DOHH2 (cell line): Measurements from ENCODE around the gene DDIT4.
A peak's percentile ranks its signal among the peaks of the same experiment; 100 is the strongest.
"Not testable (repeated sequence)": the region's sequence is repeated elsewhere in the genome, so short reads cannot be mapped to it uniquely, and the experiment has no call there.

Experiments
- H3F3A ChIP-seq: fragments of 200-600 bp; sonication (generic), shearing (Covaris generic); 2 replicates; pipeline ENCODE4 v1.6.0; 2016; ENCODE audit warnings: antibody characterized with exemption, mild to moderate bottlenecking; ENCODE audit not compliant: control insufficient read depth, insufficient read depth
- H3K27ac ChIP-seq: fragments of 200-600 bp; sonication (generic); 2 replicates; pipeline ENCODE4 v1.5.1; 2014; ENCODE audit warnings: low read depth, mild to moderate bottlenecking, low read length, moderate library complexity
- H3K27me3 ChIP-seq: fragments of 200-600 bp; sonication (generic); 2 replicates; pipeline ENCODE4 v1.6.1; 2014; ENCODE audit warnings: mild to moderate bottlenecking, low read length, mixed read lengths; ENCODE audit not compliant: control insufficient read depth
- H3K36me3 ChIP-seq: fragments of 200-600 bp; sonication (generic); 2 replicates; pipeline ENCODE4 v1.6.1; 2014; ENCODE audit warnings: mild to moderate bottlenecking, low read length, moderate library complexity, mixed read lengths; ENCODE audit not compliant: control insufficient read depth
- H3K4me1 ChIP-seq: fragments of 200-600 bp; sonication (generic); 2 replicates; pipeline ENCODE4 v1.6.1; 2014; ENCODE audit warnings: mild to moderate bottlenecking, low read length, mixed read lengths; ENCODE audit not compliant: control insufficient read depth
- H3K4me2 ChIP-seq: fragments of 200-600 bp; sonication (generic); 2 replicates; pipeline ENCODE4 v1.6.0; 2014; ENCODE audit warnings: mild to moderate bottlenecking, low read length, moderate library complexity
- H3K4me3 ChIP-seq: fragments of 200-600 bp; sonication (generic); 2 replicates; pipeline ENCODE4 v1.5.1; 2014; ENCODE audit warnings: mild to moderate bottlenecking, low read length, mixed read lengths
- H3K79me2 ChIP-seq: fragments of 200-600 bp; sonication (generic); 2 replicates; pipeline ENCODE4 v1.6.1; 2014; ENCODE audit warnings: mild to moderate bottlenecking, low read length, mixed read lengths; ENCODE audit not compliant: control insufficient read depth
- H3K9me2 ChIP-seq: fragments of 200-600 bp; sonication (generic); replicated peaks from 2 replicates; pipeline ENCODE4 v1.6.1; 2014; ENCODE audit warnings: mild to moderate bottlenecking, low read length, mixed read lengths; ENCODE audit not compliant: control insufficient read depth
- H3K9me3 ChIP-seq: fragments of 200-600 bp; sonication (generic); 2 replicates; pipeline ENCODE4 v1.6.1; 2014; ENCODE audit warnings: antibody characterized with exemption, low read length, mixed read lengths; ENCODE audit not compliant: control insufficient read depth, insufficient read depth
- H4K20me1 ChIP-seq: fragments of 200-600 bp; sonication (generic); 2 replicates; pipeline ENCODE4 v1.6.0; 2014; ENCODE audit warnings: low read depth, mild to moderate bottlenecking, antibody characterized with exemption, low read length, moderate library complexity; ENCODE audit not compliant: control insufficient read depth, insufficient read depth
- EZH2phosphoT487 ChIP-seq: fragments of 200-600 bp; sonication (generic); IDR thresholded peaks from 2 replicates; pipeline ENCODE4 v1.6.1; 2017; ENCODE audit warnings: borderline replicate concordance, mild to moderate bottlenecking, antibody characterized with exemption, low read length, moderate library complexity, mixed read lengths
- TF ChIP-seq, protein P1 (sequence below): fragments of 200-600 bp; sonication (generic); IDR thresholded peaks from one replicate; pipeline ENCODE4 v1.5.1; 2014; ENCODE audit warnings: antibody characterized with exemption, mild to moderate bottlenecking, low read depth, low read length; ENCODE audit not compliant: poor library complexity, severe bottlenecking

Gene DDIT4

DNA sequence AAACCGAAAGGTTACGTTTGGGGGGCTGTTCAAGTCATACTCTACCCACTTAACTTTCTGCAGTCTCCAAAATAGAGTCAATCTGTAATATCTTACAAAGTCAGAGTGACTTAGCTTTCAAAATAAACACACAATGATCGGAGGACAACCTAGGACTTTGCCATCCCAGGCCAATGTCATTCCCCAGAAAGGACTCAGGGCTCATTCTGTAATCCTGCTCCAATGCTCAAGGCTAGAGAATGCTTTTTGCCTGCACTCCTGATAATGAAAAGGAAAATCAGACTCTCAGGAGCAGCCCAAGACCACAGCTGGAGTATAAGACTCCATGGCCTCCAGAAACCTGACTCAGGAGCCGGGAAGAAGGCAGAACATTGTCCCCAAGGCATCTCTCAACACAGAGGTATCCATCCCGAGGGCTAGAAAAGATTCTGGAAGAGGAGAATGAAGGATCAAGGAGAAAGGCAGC lies 29.1 kb upstream of the DDIT4 start:
- Histone ChIP-seq H3K4me3 (no peak overlapping the region), H3K79me2 (no peaks in the 10 kb centered on the region), H3K27ac (no peak overlapping the region), H4K20me1 (no peaks in the 10 kb centered on the region), H3F3A (peaks cover 29% of the 10 kb centered on the region), H3K4me1 (peaks cover 58% of the 10 kb centered on the region), H3K27me3 (no peaks in the 10 kb centered on the region), H3K9me2 (no peaks in the 10 kb centered on the region), H3K36me3 (no peaks in the 10 kb centered on the region), H3K4me2 (0 out of 2 replicates have a peak overlapping the region, but pooled peaks have one; percentile 1), H3K9me3 (no peaks in the 10 kb centered on the region)
- TF ChIP-seq, protein P1, sequence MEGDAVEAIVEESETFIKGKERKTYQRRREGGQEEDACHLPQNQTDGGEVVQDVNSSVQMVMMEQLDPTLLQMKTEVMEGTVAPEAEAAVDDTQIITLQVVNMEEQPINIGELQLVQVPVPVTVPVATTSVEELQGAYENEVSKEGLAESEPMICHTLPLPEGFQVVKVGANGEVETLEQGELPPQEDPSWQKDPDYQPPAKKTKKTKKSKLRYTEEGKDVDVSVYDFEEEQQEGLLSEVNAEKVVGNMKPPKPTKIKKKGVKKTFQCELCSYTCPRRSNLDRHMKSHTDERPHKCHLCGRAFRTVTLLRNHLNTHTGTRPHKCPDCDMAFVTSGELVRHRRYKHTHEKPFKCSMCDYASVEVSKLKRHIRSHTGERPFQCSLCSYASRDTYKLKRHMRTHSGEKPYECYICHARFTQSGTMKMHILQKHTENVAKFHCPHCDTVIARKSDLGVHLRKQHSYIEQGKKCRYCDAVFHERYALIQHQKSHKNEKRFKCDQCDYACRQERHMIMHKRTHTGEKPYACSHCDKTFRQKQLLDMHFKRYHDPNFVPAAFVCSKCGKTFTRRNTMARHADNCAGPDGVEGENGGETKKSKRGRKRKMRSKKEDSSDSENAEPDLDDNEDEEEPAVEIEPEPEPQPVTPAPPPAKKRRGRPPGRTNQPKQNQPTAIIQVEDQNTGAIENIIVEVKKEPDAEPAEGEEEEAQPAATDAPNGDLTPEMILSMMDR = no peak
- TF ChIP-seq EZH2phosphoT487 = no peak

DNA sequence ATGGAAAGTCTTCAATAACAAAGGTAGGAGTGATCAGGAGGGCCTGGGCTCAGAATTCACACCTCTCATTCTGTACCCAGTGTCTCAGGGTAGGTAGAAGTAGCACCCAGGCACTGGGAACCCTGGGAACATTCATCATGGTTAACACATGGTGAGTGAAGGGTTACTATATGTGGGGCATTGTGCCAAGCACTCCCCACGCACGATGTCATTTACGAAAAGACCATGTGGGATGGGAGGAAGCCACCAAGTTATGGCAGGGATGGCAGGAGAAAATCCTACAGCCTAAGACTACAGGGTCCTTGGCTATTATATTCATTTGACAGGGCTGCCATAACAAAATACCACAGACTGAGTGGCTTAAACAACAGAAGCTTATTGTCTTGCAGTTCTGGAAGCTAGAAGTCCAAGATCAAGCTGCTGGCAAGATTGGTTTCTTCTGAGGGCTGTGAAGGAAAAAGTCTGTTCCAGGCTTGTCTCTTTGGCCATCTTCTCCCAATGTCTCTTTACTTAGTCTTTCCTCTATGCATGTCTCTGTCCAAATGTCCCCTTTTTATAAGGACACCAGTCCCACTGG lies 27.7 kb upstream of the DDIT4 start:
- Histone ChIP-seq H3F3A (peaks cover 33% of the 10 kb centered on the region), H3K4me3 (no peak overlapping the region), H3K27me3 (no peaks in the 10 kb centered on the region), H3K79me2 (no peaks in the 10 kb centered on the region), H3K9me3 (no peaks in the 10 kb centered on the region), H3K4me1 (peaks cover 72% of the 10 kb centered on the region), H3K36me3 (no peaks in the 10 kb centered on the region), H3K27ac (peak overlapping the region; percentile 27; the same call in 1 of the 2 replicates), H4K20me1 (no peaks in the 10 kb centered on the region), H3K4me2 (no peak overlapping the region), H3K9me2 (no peaks in the 10 kb centered on the region)
- TF ChIP-seq, protein P1 = no peak
- no peak for TF ChIP-seq EZH2phosphoT487

DNA sequence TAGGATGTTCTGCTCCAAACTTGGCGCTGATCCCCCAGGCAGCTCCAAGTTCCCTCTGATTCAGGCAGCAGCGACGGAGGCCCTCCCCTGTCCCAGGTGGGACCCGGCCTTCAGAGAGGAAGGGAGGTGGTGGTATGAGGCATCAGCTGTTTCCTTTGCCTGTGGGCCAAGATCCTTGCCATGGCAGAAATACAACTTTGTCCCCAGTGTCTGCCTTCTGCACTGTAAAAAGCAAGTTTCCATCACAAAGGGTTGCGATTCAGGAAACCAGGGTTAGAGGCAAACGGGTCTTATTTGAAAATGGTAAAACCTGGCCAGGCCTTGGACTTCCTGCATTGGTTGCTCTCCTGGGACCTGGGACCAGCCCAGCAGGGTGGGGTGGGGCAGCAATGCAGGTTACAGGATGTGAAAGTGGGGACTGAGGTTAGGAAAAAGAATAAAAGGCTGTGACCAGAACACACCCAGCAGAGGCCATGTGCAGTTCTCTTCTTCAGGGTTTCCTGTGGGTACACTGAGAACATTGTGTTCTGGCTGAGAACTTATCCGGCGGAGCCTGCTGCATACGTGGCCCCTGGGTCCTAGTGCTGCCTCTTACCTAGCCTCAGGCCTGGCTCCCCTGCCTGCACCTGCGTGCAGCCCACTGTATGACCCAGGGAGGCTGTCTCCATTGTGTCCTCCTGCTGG lies 25.1 kb upstream of the DDIT4 start:
- Histone ChIP-seq H3K4me2 (peak overlapping the region; percentile 94), H4K20me1 (no peaks in the 10 kb centered on the region), H3K79me2 (no peaks in the 10 kb centered on the region), H3F3A (peaks cover 35% of the 10 kb centered on the region), H3K9me2 (no peaks in the 10 kb centered on the region), H3K4me1 (peaks cover 73% of the 10 kb centered on the region), H3K27ac (peak overlapping the region; percentile 97), H3K9me3 (no peaks in the 10 kb centered on the region), H3K4me3 (peak overlapping the region; percentile 75), H3K36me3 (no peaks in the 10 kb centered on the region), H3K27me3 (no peaks in the 10 kb centered on the region)
- no peak for TF ChIP-seq EZH2phosphoT487
- TF ChIP-seq, protein P1 = no peak

DNA sequence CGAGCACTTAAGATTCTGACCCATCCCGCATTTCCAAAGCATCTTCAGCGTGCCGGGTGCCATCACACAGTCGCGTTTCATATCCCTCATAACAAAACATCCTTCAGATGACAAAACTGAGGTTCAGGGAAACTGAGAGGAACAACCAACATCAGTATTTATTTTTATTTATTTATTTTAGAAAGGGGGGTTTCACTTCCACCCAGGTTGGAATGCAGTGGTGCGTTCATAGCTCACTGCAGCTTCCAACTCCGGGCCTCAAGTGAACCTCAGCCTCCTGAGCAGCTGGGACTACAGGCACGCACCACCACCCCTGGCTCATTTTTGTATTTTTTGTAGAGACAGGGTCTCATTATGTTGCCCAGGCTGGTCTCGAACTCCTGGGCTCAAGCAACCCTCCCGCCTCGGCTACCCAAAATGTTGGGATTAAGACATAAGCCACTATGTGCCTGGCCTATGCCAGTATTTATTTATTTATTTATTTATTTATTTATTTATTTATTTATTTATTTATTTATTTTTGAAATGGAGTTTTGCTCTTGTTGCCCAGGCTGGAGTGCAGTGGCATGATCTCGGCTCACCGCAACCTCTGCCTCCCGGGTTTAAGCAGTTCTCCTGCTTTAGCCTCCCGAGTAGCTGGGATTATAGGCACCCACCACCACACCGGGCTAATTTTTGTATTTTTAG lies 24.4 kb upstream of the DDIT4 start:
- Histone ChIP-seq H3K4me1 (peaks cover 69% of the 10 kb centered on the region), H3K4me2 (peak overlapping the region; percentile 94), H3K27ac (peak overlapping the region; percentile 97), H3F3A (peaks cover 32% of the 10 kb centered on the region), H3K4me3 (peak overlapping the region; percentile 75)
- H3K36me3 ChIP-seq, H4K20me1 ChIP-seq, H3K27me3 ChIP-seq, H3K79me2 ChIP-seq, H3K9me2 ChIP-seq, H3K9me3 ChIP-seq: not testable (repeated sequence)
